Activated T-cell treated with anti-CD3 and anti-CD28 coated beads for 4 hours (primary cell): Measurements from ENCODE around the gene KNG1.
"Not testable (repeated sequence)": the region's sequence is repeated elsewhere in the genome, so short reads cannot be mapped to it uniquely, and the experiment has no call there.

Experiments
- DNase-seq: peaks from one replicate; pipeline ENCODE4 v3.0.0-alpha.2; 2020

The KNG1 gene

GRCh38 chr3:186717039-186717457, at the start of gene KNG1:
KNG1 (plus strand) TSS chr3:186717359; CDS start chr3:186717543, 184 bp downstream.
- DNase-seq = no peak

- no peak for DNase-seq
These were observed 48.7 kb upstream of the KNG1 start for GRCh38 chr3:186668426-186668825.

GRCh38 chr3:186669378-186670084, 47.6 kb upstream of the KNG1 start:
- DNase-seq = no peak

GRCh38 chr3:186670155-186670554, 47.0 kb upstream of the KNG1 start:
- no peak for DNase-seq

- DNase-seq = no peak
These were observed 46.1 kb upstream of the KNG1 start for GRCh38 chr3:186671051-186671450.

- DNase-seq = no peak
These were observed 38.6 kb upstream of the KNG1 start for GRCh38 chr3:186678604-186679003.

- DNase-seq = no peak
These were observed 38.0 kb upstream of the KNG1 start for GRCh38 chr3:186679151-186679550.

- DNase-seq = no peak
These were observed 36.3 kb upstream of the KNG1 start for GRCh38 chr3:186680869-186681268.

GRCh38 chr3:186682812-186683211, 34.3 kb upstream of the KNG1 start:
- DNase-seq = no peak

GRCh38 chr3:186683979-186684378, 33.2 kb upstream of the KNG1 start:
- no peak for DNase-seq

- DNase-seq = not testable (repeated sequence)
These were observed 30.7 kb upstream of the KNG1 start for GRCh38 chr3:186686475-186686874.

- DNase-seq = no peak
These were observed 30.0 kb upstream of the KNG1 start for GRCh38 chr3:186687120-186687651.

- not testable (repeated sequence) for DNase-seq
These were observed 26.9 kb upstream of the KNG1 start for GRCh38 chr3:186690304-186690703.

- no peak for DNase-seq
These were observed 25.5 kb upstream of the KNG1 start for GRCh38 chr3:186691676-186692075.

GRCh38 chr3:186693843-186694242, 23.3 kb upstream of the KNG1 start:
- no peak for DNase-seq

GRCh38 chr3:186694288-186695032, 22.7 kb upstream of the KNG1 start:
- no peak for DNase-seq

GRCh38 chr3:186696522-186696921, 20.6 kb upstream of the KNG1 start:
- DNase-seq = no peak

- no peak for DNase-seq
These were observed 19.6 kb upstream of the KNG1 start for GRCh38 chr3:186697510-186697909.

GRCh38 chr3:186700267-186700666, 16.9 kb upstream of the KNG1 start:
- no peak for DNase-seq

- DNase-seq = not testable (repeated sequence)
These were observed 14.7 kb upstream of the KNG1 start for GRCh38 chr3:186702451-186702850.

GRCh38 chr3:186705882-186706780, 11.0 kb upstream of the KNG1 start:
- no peak for DNase-seq

- no peak for DNase-seq
These were observed 8.0 kb upstream of the KNG1 start for GRCh38 chr3:186708983-186709679.
